ENCODE data around the gene GALNT16.

DNA sequence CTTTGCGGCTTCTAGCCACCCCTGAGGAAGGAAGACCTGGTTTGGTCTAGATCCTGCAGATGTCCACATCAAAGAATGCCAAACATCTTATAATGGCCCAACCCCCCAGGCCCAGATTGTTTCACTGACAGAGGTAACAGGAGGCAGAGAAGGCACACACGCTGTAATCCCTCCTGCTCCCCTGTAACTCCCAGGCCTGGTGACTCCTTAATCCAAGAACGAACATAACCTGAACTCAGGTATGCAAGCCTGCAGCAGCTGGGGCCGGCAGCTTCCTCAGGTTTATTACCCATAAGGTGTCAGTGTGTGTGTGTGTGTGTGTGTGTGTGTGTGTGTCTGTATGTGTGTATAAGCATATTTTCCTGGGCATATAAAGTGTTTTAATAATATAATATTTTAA, 85.4 kb downstream of the GALNT16 start:
- TF ChIP-seq, protein P1, sequence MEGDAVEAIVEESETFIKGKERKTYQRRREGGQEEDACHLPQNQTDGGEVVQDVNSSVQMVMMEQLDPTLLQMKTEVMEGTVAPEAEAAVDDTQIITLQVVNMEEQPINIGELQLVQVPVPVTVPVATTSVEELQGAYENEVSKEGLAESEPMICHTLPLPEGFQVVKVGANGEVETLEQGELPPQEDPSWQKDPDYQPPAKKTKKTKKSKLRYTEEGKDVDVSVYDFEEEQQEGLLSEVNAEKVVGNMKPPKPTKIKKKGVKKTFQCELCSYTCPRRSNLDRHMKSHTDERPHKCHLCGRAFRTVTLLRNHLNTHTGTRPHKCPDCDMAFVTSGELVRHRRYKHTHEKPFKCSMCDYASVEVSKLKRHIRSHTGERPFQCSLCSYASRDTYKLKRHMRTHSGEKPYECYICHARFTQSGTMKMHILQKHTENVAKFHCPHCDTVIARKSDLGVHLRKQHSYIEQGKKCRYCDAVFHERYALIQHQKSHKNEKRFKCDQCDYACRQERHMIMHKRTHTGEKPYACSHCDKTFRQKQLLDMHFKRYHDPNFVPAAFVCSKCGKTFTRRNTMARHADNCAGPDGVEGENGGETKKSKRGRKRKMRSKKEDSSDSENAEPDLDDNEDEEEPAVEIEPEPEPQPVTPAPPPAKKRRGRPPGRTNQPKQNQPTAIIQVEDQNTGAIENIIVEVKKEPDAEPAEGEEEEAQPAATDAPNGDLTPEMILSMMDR (IDR thresholded peaks at IDR 0.05) = no peak
- TF ChIP-seq EP300 (IDR thresholded peaks at IDR 0.05; ENCODE audit: low read depth) = no peak

Data from transverse colon (tissue), 3 donors.